ENCODE data around the gene ADAMTSL1. TPM values are rescaled to one million over a fixed set of nuclear protein-coding genes. Genes with fewer than 3 reads are reported as not detected.

ADAMTSL1 gene
- total RNA-seq, 1 experiment from 2014 or later = not detected

GRCh38 chr9:18447131-18447530 lies 26.8 kb upstream of the ADAMTSL1 start:
- H3K27me3 ChIP-seq (ENCODE audit: control insufficient read depth, insufficient read depth, low read length) = no peaks in the 10 kb centered on the region
- DNase-seq (ENCODE audit: low read depth, low spot score) (no peak), ATAC-seq (no peak)
- in situ Hi-C loops (cut with HindIII; ENCODE audit: low pct_unique_long_range_greater_than_20kb, low sequenced_read_pairs) (no loop called here), intact Hi-C loops (cut with micrococcal nuclease; ENCODE audit: unreplicated experiment) (no loop called here)
- no TSS peak for BruUV-seq (replicated peaks)
- no peak overlapping the region for H3K27ac ChIP-seq (ENCODE audit: low read length)
- no peaks in the 10 kb centered on the region for H3K4me1 ChIP-seq (ENCODE audit: control insufficient read depth, insufficient read depth, low read length)
- TF ChIP-seq TCF7L2 (IDR thresholded peaks at IDR 0.05; ENCODE audit: low read depth, low read length) (no peak), POLR2AphosphoS5 (IDR thresholded peaks at IDR 0.05; ENCODE audit: low read depth, low read length) (no peak), REST (IDR thresholded peaks at IDR 0.05; ENCODE audit: insufficient read depth in 1 of 2, low read depth in 2 of 2, low read length in 1 of 2) (no peak), SIN3A (IDR thresholded peaks at IDR 0.05; ENCODE audit: borderline replicate concordance, insufficient read depth, low read depth, low read length) (no peak)
- TF ChIP-seq, protein P1, sequence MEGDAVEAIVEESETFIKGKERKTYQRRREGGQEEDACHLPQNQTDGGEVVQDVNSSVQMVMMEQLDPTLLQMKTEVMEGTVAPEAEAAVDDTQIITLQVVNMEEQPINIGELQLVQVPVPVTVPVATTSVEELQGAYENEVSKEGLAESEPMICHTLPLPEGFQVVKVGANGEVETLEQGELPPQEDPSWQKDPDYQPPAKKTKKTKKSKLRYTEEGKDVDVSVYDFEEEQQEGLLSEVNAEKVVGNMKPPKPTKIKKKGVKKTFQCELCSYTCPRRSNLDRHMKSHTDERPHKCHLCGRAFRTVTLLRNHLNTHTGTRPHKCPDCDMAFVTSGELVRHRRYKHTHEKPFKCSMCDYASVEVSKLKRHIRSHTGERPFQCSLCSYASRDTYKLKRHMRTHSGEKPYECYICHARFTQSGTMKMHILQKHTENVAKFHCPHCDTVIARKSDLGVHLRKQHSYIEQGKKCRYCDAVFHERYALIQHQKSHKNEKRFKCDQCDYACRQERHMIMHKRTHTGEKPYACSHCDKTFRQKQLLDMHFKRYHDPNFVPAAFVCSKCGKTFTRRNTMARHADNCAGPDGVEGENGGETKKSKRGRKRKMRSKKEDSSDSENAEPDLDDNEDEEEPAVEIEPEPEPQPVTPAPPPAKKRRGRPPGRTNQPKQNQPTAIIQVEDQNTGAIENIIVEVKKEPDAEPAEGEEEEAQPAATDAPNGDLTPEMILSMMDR (IDR thresholded peaks at IDR 0.05) = no peak
- no peaks in the 10 kb centered on the region for H3K9me3 ChIP-seq (ENCODE audit: control insufficient read depth, insufficient read depth, low read depth, low read length)
- ChIA-PET CTCF (no interaction called here), POLR2A (no interaction called here)
- H3K4me3 ChIP-seq (ENCODE audit: low read depth in 2 of 2, low read length in 2 of 2) = no peak overlapping the region
- no peaks in the 10 kb centered on the region for H3K36me3 ChIP-seq (ENCODE audit: control insufficient read depth, insufficient read depth, low read length)

GRCh38 chr9:18447541-18447940 lies 26.4 kb upstream of the ADAMTSL1 start:
- in situ Hi-C loops (cut with HindIII; ENCODE audit: low pct_unique_long_range_greater_than_20kb, low sequenced_read_pairs) (no loop called here), intact Hi-C loops (cut with micrococcal nuclease; ENCODE audit: unreplicated experiment) (no loop called here)
- no peaks in the 10 kb centered on the region for H3K9me3 ChIP-seq (ENCODE audit: control insufficient read depth, insufficient read depth, low read depth, low read length)
- no TSS peak for BruUV-seq (replicated peaks)
- no peak for TF ChIP-seq SIN3A (IDR thresholded peaks at IDR 0.05; ENCODE audit: borderline replicate concordance, insufficient read depth, low read depth, low read length)
- no peak for TF ChIP-seq POLR2AphosphoS5 (IDR thresholded peaks at IDR 0.05; ENCODE audit: low read depth, low read length)
- TF ChIP-seq, protein P1 (IDR thresholded peaks at IDR 0.05) = no peak
- no peak for TF ChIP-seq TCF7L2 (IDR thresholded peaks at IDR 0.05; ENCODE audit: low read depth, low read length)
- H3K27ac ChIP-seq (ENCODE audit: low read length) = no peak overlapping the region
- no peak overlapping the region for H3K4me3 ChIP-seq (ENCODE audit: low read depth in 2 of 2, low read length in 2 of 2)
- POLR2A ChIA-PET = no interaction called here
- ATAC-seq = no peak
- no peaks in the 10 kb centered on the region for H3K27me3 ChIP-seq (ENCODE audit: control insufficient read depth, insufficient read depth, low read length)
- H3K4me1 ChIP-seq (ENCODE audit: control insufficient read depth, insufficient read depth, low read length) = no peaks in the 10 kb centered on the region
- DNase-seq (ENCODE audit: low read depth, low spot score) = no peak
- CTCF ChIA-PET = no interaction called here
- no peaks in the 10 kb centered on the region for H3K36me3 ChIP-seq (ENCODE audit: control insufficient read depth, insufficient read depth, low read length)

All from Panc1 (cell line).